Heart right ventricle (tissue), 16 donors: ENCODE results near the gene TMEM229B. TPM values are rescaled to one million over a fixed set of nuclear protein-coding genes. Genes with fewer than 3 reads are reported as not detected.

Experiments used
- ATAC-seq, 8 donors: fragments of 200-7000 bp; cut with Tn5 transposase; one replicate each; pipeline ENCODE4 v1.9.1; 2020; ENCODE audit warnings: mild to moderate bottlenecking in 8 of 8, moderate library complexity in 8 of 8, moderate number of reproducible peaks in 1 of 8
- DNase-seq, 2 donors: peaks; one replicate each; pipeline ENCODE4 v3.0.0-alpha.2; 2020
- H3K27ac ChIP-seq, 10 donors: fragments of 200-600 bp; sonication (generic) in 2 of 10; one replicate each; pipeline versions ENCODE4 v1.5.0 to v1.8.0; 2020 to 2022; ENCODE audit warnings: mild to moderate bottlenecking in 3 of 10
- H3K27me3 ChIP-seq, 7 donors: fragments of 200-600 bp; one replicate each; pipeline ENCODE4 v1.8.0; 2021 to 2022; ENCODE audit warnings: mild to moderate bottlenecking in 2 of 7
- H3K36me3 ChIP-seq, 9 donors: fragments of 200-600 bp; sonication (generic) in 1 of 9; one replicate each; pipeline versions ENCODE4 v1.5.0 to v1.8.0; 2020 to 2022; ENCODE audit warnings: mild to moderate bottlenecking in 2 of 9
- H3K4me1 ChIP-seq, 9 donors: fragments of 200-600 bp; sonication (generic) in 1 of 9; one replicate each; pipeline versions ENCODE4 v1.5.0 to v1.8.0; 2020 to 2022; ENCODE audit warnings: mild to moderate bottlenecking in 4 of 9
- H3K4me3 ChIP-seq, 10 donors: fragments of 200-600 bp; sonication (generic) in 2 of 10; one replicate each; pipeline versions ENCODE4 v1.5.0 to v1.8.0; 2020 to 2022; ENCODE audit warnings: mild to moderate bottlenecking in 7 of 10, moderate library complexity in 2 of 10
- H3K9me3 ChIP-seq, 11 donors: fragments of 200-600 bp in 10 of 11; sonication (generic) in 2 of 11; one replicate each; pipeline versions ENCODE4 v1.5.0 to v1.8.0; 2013 to 2022; ENCODE audit warnings: mild to moderate bottlenecking in 2 of 11, control low read depth in 1 of 11, moderate library complexity in 1 of 11
- WGBS, 2 donors: extraction: QIAGEN DNeasy Blood & Tissue Kit; methylation state at CpG; one replicate each; pipeline ENCODE4 v1.1.7; 2013; ENCODE audit warnings: inconsistent platforms in 1 of 2; 5-methylcytosine and 5-hydroxymethylcytosine counted together
- intact Hi-C, 10 donors: fragments of 100-400 bp; cut with DNase I; formaldehyde crosslinking; loops; one replicate each; pipeline versions ENCODE4 v1.11.1 to v1.14.2; 2022
- polyA plus RNA-seq, 2 donors: library from polyadenylated mRNA; stranded (reverse); fragments of 200-250 nt; gene quantifications; one replicate each; pipeline ENCODE4 v1.2.3, GENCODE V29; 2013
- total RNA-seq, 10 donors: library from RNA; stranded (reverse); fragmentation: NEBNext Ultra II Directional in 3 of 10; extraction: Animal tissue kit (Norgen Biotek cat#: 25700) in 3 of 10; gene quantifications; one replicate each; pipeline versions ENCODE4 v1.2.1 to v1.2.4, GENCODE V29; 2021 to 2023
- TF ChIP-seq, protein P1 (sequence below), 9 donors: fragments of 200-600 bp; sonication (generic) in 2 of 9; IDR thresholded peaks; one replicate each; pipeline versions ENCODE4 v1.5.0 to v1.8.0; 2021 to 2022; ENCODE audit warnings: antibody characterized with exemption in 9 of 9, mild to moderate bottlenecking in 5 of 9, moderate library complexity in 1 of 9
- donor health status: Arrhythmogenic right ventricular cardiomyopathy.
- donor health status: ischemic (EF 13 %, LVEDD 7.1; RV severe dilation, severe dysfunction).
- donor health status: healthy with polysubstance abuse.
- donor health status: DM: no; HTN: yes; CAD: no.
- donor health status: DM: no; HTN: no; CAD: no.
- donor health status: ischemic (EF 25% LVEDD 6.9; RV normal size, moderate dysfunction).
- donor health status: ischemic (EF 25% LVEDD 5.7; RV mildly dilated, moderate dysfunction).
- donor health status: healthy.
- donor health status: DM: yes; HTN: yes; CAD: no.
- donor health status: Ischemic cardiomyopathy.
- donor health status: ischemic (EF 35%, LVEDD 5.7; RV mildly dilated, moderate dysfunction).
- donor health status: nonischemic (EF 11% LVEDD 7.7; RV severe dilation, severe dysfunction).
- donor health status: DM: yes; HTN: yes; CAD: no.
- donor health status: PGD.
- donor health status: ischemic (EF 29% LVEDD 5.4; RV normal size, mild dysfunction).
- donor health status: nonischemic (EF 23%, LVEDD 6.1; RV moderate dilation, normal function).

Gene TMEM229B
- total and polyA plus RNA-seq, 12 donors = 0.51 to 5.9 (median 1.6) TPM

DNA sequence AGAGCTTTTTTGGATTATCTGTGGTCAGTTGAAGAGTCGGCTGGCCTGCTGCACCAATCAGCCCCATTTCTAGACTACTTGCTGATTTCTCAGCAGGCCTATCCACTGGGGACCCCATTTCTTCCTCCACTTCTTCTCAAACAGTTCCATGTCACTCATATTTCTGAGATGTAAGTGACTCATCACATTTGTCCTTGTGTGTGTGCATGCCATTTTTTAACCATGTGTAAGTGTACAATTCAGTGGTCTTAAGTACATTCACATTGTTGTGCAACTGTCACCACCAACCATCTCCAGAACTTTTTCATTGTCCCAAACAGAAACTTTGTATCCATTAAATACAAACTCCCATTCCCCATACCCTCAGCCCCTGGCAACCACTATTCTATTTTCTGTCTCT, 14.2 kb downstream of the TMEM229B start:
- intact Hi-C loops = no loop called here
- no peak overlapping the region for H3K27ac ChIP-seq
- DNase-seq (no peak), ATAC-seq (no peak)
- H3K36me3 ChIP-seq = no peaks in the 10 kb centered on the region
- TF ChIP-seq, protein P1, sequence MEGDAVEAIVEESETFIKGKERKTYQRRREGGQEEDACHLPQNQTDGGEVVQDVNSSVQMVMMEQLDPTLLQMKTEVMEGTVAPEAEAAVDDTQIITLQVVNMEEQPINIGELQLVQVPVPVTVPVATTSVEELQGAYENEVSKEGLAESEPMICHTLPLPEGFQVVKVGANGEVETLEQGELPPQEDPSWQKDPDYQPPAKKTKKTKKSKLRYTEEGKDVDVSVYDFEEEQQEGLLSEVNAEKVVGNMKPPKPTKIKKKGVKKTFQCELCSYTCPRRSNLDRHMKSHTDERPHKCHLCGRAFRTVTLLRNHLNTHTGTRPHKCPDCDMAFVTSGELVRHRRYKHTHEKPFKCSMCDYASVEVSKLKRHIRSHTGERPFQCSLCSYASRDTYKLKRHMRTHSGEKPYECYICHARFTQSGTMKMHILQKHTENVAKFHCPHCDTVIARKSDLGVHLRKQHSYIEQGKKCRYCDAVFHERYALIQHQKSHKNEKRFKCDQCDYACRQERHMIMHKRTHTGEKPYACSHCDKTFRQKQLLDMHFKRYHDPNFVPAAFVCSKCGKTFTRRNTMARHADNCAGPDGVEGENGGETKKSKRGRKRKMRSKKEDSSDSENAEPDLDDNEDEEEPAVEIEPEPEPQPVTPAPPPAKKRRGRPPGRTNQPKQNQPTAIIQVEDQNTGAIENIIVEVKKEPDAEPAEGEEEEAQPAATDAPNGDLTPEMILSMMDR (IDR thresholded peaks at IDR 0.05) = no peak
- H3K27me3 ChIP-seq = no peaks in the 10 kb centered on the region
- no peak overlapping the region for H3K4me3 ChIP-seq
- H3K4me1 ChIP-seq = no peaks in the 10 kb centered on the region
- H3K9me3 ChIP-seq = no peaks in the 10 kb centered on the region
- 59 to 95% methylated on average over 1 of the region's 1 CpG for WGBS, 2 donors

DNA sequence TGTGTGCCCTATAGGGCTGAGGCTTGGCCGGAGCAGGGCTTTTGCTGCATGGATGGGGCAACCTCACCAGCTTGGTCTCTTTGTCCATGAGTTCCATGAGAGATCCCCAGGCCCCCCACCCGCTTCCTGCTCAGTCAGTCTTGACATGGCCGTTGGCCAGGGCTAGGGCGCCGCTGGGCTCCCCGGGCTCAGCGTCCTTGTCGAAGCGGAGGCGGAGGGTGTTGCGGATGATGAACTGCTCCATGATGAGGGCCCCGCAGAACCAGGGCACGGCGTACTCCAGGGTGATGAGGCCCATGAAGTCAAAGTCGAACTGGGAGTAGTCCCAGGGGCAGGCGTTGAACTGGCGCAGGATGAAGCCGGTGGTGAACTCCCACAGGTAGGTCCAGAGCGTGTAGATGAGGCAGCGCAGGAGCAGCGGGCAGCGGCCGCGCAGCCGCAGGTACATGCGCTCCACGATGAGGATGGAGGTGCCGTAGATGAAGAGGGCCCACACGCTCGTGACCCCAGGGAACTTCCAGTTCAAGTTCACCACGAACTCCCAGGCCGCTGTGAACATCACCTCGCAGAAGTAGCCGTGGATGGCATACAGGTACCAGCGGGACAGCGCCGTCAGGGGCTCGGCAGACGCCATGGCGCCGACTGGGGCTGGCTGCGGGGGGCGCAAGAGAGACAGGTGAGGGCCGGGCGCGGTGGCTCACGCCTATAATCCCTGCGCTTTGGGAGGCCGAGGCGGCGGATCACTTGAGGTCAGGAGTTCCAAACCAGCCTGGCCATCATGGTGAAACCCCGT, 15.0 kb downstream of the TMEM229B start:
- WGBS, 2 donors = 97% methylated on average over 52 of the region's 52 CpGs
- no peaks in the 10 kb centered on the region for H3K4me1 ChIP-seq
- TF ChIP-seq, protein P1 (IDR thresholded peaks at IDR 0.05) = no peak
- DNase-seq (no peak), ATAC-seq (no peak)
- H3K36me3 ChIP-seq = no peaks in the 10 kb centered on the region
- H3K4me3 ChIP-seq = no peak overlapping the region
- H3K9me3 ChIP-seq = no peaks in the 10 kb centered on the region
- H3K27me3 ChIP-seq = no peaks in the 10 kb centered on the region
- no peak overlapping the region for H3K27ac ChIP-seq
- intact Hi-C loops = no loop called here

DNA sequence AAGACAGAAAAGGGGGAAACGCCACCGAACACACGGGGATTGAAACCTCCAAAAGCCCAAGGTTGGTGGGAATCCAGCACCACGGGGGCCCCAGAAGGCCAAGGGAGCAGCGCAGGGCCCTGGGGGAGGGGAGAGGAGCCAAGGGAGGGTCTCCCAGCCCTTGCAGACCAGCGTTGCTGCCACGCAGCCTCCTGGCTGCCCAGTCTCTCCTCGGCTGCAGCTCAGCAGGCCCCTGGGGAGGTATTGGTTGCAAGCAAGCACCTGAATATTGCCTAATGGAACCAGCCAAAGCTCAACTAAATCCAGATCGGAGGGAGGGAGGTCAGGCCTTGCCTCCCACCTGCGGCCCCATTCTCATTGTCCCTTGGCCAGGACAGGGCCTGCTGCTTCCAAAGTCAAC, 15.8 kb downstream of the TMEM229B start:
- WGBS, 2 donors = 87 to 90% methylated on average over 10 of the region's 10 CpGs
- intact Hi-C loops = no loop called here
- ATAC-seq = no peak
- Histone ChIP-seq H3K9me3 (no peaks in the 10 kb centered on the region), H3K27ac (no peak overlapping the region), H3K4me1 (no peaks in the 10 kb centered on the region), H3K4me3 (no peak overlapping the region), H3K27me3 (no peaks in the 10 kb centered on the region), H3K36me3 (no peaks in the 10 kb centered on the region)
- DNase-seq = no peak
- TF ChIP-seq, protein P1 (IDR thresholded peaks at IDR 0.05) = no peak

DNA sequence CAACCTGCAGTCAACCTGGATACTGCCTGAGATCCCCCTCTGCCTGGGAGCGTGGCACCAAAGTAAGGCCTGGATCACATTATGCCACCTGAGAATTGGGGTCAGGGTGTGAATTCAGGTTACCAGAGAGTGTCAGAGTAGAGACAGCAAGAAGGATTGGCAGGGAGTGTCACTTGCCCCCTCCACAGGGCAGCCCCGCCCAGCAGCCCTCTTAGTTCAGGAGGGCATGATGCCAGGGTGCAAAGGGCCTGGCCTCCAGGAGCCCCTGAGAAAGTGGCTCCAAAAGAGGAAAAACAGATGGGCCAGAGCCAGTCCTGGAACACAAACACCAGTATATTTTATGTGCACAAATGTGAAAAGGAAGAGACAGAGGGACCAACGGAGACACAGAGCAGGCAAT, 18.6 kb downstream of the TMEM229B start:
- no peaks in the 10 kb centered on the region for H3K27me3 ChIP-seq
- TF ChIP-seq, protein P1 (IDR thresholded peaks at IDR 0.05) = no peak
- no peak for ATAC-seq
- intact Hi-C loops = no loop called here
- H3K9me3 ChIP-seq = no peaks in the 10 kb centered on the region
- 93 to 94% methylated on average over 3 of the region's 3 CpGs for WGBS, 2 donors
- DNase-seq = no peak
- H3K36me3 ChIP-seq = no peaks in the 10 kb centered on the region
- no peak overlapping the region for H3K27ac ChIP-seq
- H3K4me1 ChIP-seq = no peaks in the 10 kb centered on the region
- no peak overlapping the region for H3K4me3 ChIP-seq
